ENCODE results near the gene SCARF2. TPM values are rescaled to one million over a fixed set of nuclear protein-coding genes. Genes with fewer than 3 reads are reported as not detected.

Gene SCARF2
- polyA plus RNA-seq, 6 donors from 2014 or later: 0.25 to 0.64 (median 0.36) TPM; not detected in 2

- Mint-ChIP-seq H3K36me3 (peaks cover 0 to 21% of the 10 kb centered on the region in 2 donors), H3K4me1 (peaks cover 0 to 4% (median 4%) of the 10 kb centered on the region in 3 donors), H3K27me3 (no peaks in the 10 kb centered on the region), H3K4me3 (no peak overlapping the region), H3K9me3 (no peaks in the 10 kb centered on the region), H3K27ac (peak overlapping the region in 1 of 6 donors; percentile 66)
- DNase-seq (no peak), ATAC-seq (ENCODE audit: low read depth in 2 of 2) (no peak)
These were observed 34.5 kb downstream of the SCARF2 start for GRCh38 chr22:20402960-20403778.

GRCh38 chr22:20401376-20402014 lies 36.1 kb downstream of the SCARF2 start:
- Mint-ChIP-seq H3K4me3 (no peak overlapping the region), H3K9me3 (peaks cover 0 to 2% (median 0%) of the 10 kb centered on the region in 7 donors), H3K4me1 (peaks cover 3 to 11% (median 6%) of the 10 kb centered on the region in 3 donors), H3K27ac (no peak overlapping the region), H3K36me3 (peaks cover 4 to 21% of the 10 kb centered on the region in 2 donors), H3K27me3 (no peaks in the 10 kb centered on the region)
- DNase-seq: no peak
- no peak for ATAC-seq (ENCODE audit: low read depth in 2 of 2)

GRCh38 chr22:20400606-20401375 lies 36.8 kb downstream of the SCARF2 start:
- Mint-ChIP-seq H3K27ac (no peak overlapping the region), H3K27me3 (no peaks in the 10 kb centered on the region), H3K4me3 (no peak overlapping the region), H3K9me3 (peaks cover 0 to 2% (median 0%) of the 10 kb centered on the region in 7 donors), H3K4me1 (peaks cover 7 to 14% (median 11%) of the 10 kb centered on the region in 3 donors), H3K36me3 (peaks cover 4 to 21% of the 10 kb centered on the region in 2 donors)
- ATAC-seq (ENCODE audit: low read depth in 2 of 2): no peak
- DNase-seq: no peak

- Mint-ChIP-seq H3K27ac (peak overlapping the region in 1 of 6 donors; percentile 49), H3K9me3 (peaks cover 0 to 2% (median 0%) of the 10 kb centered on the region in 7 donors), H3K27me3 (no peaks in the 10 kb centered on the region), H3K4me1 (peaks cover 14 to 22% (median 18%) of the 10 kb centered on the region in 3 donors), H3K4me3 (no peak overlapping the region), H3K36me3 (peaks cover 4 to 17% of the 10 kb centered on the region in 2 donors)
- ATAC-seq (ENCODE audit: low read depth in 2 of 2) (no peak), DNase-seq (no peak)
These were observed 37.6 kb downstream of the SCARF2 start for GRCh38 chr22:20399866-20400605.

GRCh38 chr22:20398420-20398819 lies 39.2 kb downstream of the SCARF2 start:
- Mint-ChIP-seq H3K27ac (no peak overlapping the region), H3K4me3 (peak overlapping the region in 1 of 8 donors; percentile 41), H3K4me1 (peaks cover 21 to 35% (median 24%) of the 10 kb centered on the region in 3 donors), H3K9me3 (peaks cover 0 to 2% (median 0%) of the 10 kb centered on the region in 7 donors), H3K27me3 (no peaks in the 10 kb centered on the region), H3K36me3 (peaks cover 4 to 6% of the 10 kb centered on the region in 2 donors)
- ATAC-seq (ENCODE audit: low read depth in 2 of 2) (no peak), DNase-seq (no peak)

GRCh38 chr22:20397498-20397897 lies 40.1 kb downstream of the SCARF2 start:
- Mint-ChIP-seq H3K4me1 (peaks cover 21 to 37% (median 26%) of the 10 kb centered on the region in 3 donors), H3K9me3 (peaks cover 0 to 2% (median 0%) of the 10 kb centered on the region in 7 donors), H3K27ac (peak overlapping the region in 1 of 6 donors; percentile 65), H3K4me3 (peak overlapping the region in 1 of 8 donors; percentile 94), H3K27me3 (no peaks in the 10 kb centered on the region), H3K36me3 (peaks cover 0 to 4% of the 10 kb centered on the region in 2 donors)
- no peak for ATAC-seq (ENCODE audit: low read depth in 2 of 2)
- no peak for DNase-seq

GRCh38 chr22:20396639-20397038 lies 41.0 kb downstream of the SCARF2 start:
- Mint-ChIP-seq H3K27me3 (no peaks in the 10 kb centered on the region), H3K4me3 (peak overlapping the region in 4 of 8 donors; percentile 9 to 94 (median 40)), H3K4me1 (peaks cover 21 to 37% (median 26%) of the 10 kb centered on the region in 3 donors), H3K27ac (peak overlapping the region in 3 of 6 donors; percentile 34 to 80 (median 45)), H3K9me3 (peaks cover 0 to 2% (median 0%) of the 10 kb centered on the region in 7 donors), H3K36me3 (peaks cover 0 to 4% of the 10 kb centered on the region in 2 donors)
- ATAC-seq (ENCODE audit: low read depth in 2 of 2) (no peak), DNase-seq (no peak)

GRCh38 chr22:20395907-20396287 lies 41.7 kb downstream of the SCARF2 start:
- Mint-ChIP-seq H3K36me3 (peaks cover 0 to 4% of the 10 kb centered on the region in 2 donors), H3K27ac (peak overlapping the region in 3 of 6 donors; percentile 14 to 78 (median 59)), H3K4me3 (peak overlapping the region in 7 of 8 donors; percentile 85 to 96 (median 94)), H3K27me3 (no peaks in the 10 kb centered on the region), H3K4me1 (peaks cover 21 to 33% (median 26%) of the 10 kb centered on the region in 3 donors), H3K9me3 (peaks cover 0 to 2% (median 0%) of the 10 kb centered on the region in 7 donors)
- DNase-seq (no peak), ATAC-seq (ENCODE audit: low read depth in 2 of 2) (no peak)

GRCh38 chr22:20395181-20395906 lies 42.3 kb downstream of the SCARF2 start:
- H3K36me3 Mint-ChIP-seq: peaks cover 0 to 4% of the 10 kb centered on the region in 2 donors
- H3K4me3 Mint-ChIP-seq: peak overlapping the region; percentile 85 to 96 (median 94)
- ATAC-seq (ENCODE audit: low read depth in 2 of 2): no peak
- H3K27me3 Mint-ChIP-seq: no peaks in the 10 kb centered on the region
- DNase-seq: no peak
- peaks cover 0 to 2% (median 0%) of the 10 kb centered on the region in 7 donors for H3K9me3 Mint-ChIP-seq
- H3K27ac Mint-ChIP-seq: peak overlapping the region in 3 of 6 donors; percentile 59 to 82 (median 78)
- H3K4me1 Mint-ChIP-seq: peaks cover 21 to 33% (median 26%) of the 10 kb centered on the region in 3 donors

- H3K27me3 Mint-ChIP-seq: no peaks in the 10 kb centered on the region
- peak within 1 kb of the TSS; percentile 82 to 96 (median 92) for H3K27ac Mint-ChIP-seq
These were observed 43.7 kb downstream of the SCARF2 start, which contains the start of gene ZNF74 for GRCh38 chr22:20393705-20394476. Gene ZNF74, plus strand, starts transcription at chr22:20394151. Its CDS starts 478 bp downstream, at chr22:20394629.

More at GRCh38 chr22:20393705-20394476, 43.7 kb downstream of the SCARF2 start, which contains the start of gene ZNF74:
- ATAC-seq (ENCODE audit: low read depth in 2 of 2) (peak; percentile 93 to 95), DNase-seq (peak; percentile 71)
- Mint-ChIP-seq H3K9me3 (peaks cover 0 to 7% (median 0%) of the 10 kb centered on the region in 7 donors), H3K4me1 (peaks cover 21 to 33% (median 24%) of the 10 kb centered on the region in 3 donors), H3K36me3 (peaks cover 0 to 4% of the 10 kb centered on the region in 2 donors), H3K4me3 (peak within 1 kb of the TSS; percentile 85 to 96 (median 94))

All from naive B cell (primary cell).